Activated T-cell treated with anti-CD3 and anti-CD28 coated beads for 48 hours (primary cell): ENCODE results near the gene FKBP5.
"Not testable (repeated sequence)": the region's sequence is repeated elsewhere in the genome, so short reads cannot be mapped to it uniquely, and the experiment has no call there.

Experiments used
- DNase-seq: peaks from one replicate; pipeline ENCODE4 v3.0.0-alpha.2; 2020; ENCODE audit warnings: low read depth

The FKBP5 gene

GRCh38 chr6:35723587-35723986, 34.9 kb upstream of the FKBP5 start:
- no peak for DNase-seq

DNA sequence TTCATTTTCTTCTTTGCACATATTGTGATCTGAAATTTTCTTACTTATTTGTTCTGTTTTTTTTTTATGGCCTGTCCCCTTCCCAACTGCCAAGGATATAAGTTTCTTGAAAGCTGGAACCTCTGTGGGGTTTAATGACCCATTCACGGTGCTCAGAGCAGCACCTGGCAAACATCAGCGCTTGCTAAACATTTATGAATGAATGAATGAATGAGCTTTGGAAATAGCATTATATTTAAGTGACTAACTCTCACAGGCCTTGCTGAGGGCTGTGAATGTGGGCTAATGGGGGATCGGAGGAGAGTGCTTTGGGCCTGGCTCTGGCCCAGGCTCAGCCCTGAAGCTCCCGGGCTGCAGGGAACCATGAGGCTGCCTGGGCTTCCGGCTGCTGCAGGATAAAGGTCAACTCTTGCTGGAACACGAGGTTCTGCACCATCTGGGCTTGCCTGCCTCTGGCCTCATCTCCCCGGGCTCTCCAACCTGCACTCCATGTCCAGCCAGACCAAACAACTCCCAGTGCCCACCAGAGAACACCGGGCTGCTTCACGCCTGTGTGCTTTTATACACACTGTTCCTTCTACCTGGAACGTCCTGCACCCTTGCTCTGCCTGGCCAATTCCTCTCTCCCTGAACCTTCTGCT, 33.5 kb upstream of the FKBP5 start:
- no peak for DNase-seq

DNA sequence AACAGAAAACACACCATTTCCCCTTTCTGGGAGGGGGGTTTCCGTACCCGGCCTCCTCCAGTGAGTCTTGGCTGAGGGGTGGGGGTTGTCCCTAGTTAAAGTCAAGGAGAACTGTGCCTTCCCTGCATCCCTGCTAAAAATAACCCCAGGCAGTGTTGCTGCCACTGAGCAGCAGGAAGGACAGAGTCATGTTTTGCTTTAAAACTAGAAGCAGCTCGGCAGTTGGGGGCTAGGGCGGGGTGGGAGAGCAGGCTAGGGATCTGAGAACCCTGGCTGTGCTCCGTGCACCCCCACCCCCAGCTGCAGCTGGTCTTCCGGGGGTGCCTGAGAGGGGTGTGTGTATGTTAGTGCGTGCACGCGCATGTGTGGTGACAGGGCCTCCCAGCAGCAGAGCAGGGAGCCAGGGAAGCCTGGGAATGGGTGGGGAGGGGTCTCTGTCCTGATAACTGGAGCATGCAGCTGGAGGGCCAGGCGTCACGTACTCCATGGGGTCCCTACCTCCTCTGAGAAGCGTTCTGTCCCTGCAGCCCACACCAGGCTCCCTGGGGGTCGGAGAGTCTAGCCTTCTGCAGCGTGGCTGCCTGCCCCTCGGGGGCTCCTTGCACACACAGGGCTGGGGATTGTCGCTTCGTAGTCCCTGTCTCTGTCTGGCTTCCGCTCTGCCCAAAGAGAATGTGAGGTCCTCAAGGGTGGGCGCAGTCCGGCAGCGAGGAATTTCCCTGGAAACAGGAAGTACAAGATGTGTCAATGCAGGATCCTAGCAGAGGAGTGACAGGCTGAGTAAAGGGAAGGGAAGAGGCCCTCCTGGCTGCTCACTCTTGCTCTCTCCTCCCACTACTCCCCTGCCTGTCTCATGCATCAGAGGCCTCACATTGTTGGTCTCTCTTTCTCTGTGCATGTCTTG, 31.4 kb upstream of the FKBP5 start:
- DNase-seq, result no peak

DNA sequence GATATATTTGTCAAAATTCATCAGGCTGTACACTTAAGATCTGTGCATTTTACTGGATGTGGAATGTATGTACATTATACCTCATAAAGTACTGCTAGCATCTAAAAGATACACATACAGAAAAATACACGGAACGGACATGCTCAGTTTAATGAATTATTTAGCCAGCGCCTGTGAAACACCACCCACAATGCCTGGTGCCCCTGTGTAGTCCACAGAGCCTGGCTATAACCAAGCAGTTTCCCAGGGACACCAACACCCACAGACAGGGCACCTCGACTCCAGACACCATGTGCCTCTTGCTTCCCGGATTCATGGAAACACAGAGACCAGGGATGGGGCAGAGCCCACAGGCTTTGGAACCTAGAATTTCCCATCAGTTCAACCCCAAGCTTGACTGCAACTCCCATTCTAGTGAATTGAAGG, 30.7 kb upstream of the FKBP5 start:
- no peak for DNase-seq

GRCh38 chr6:35718911-35719381, 30.2 kb upstream of the FKBP5 start:
- DNase-seq, result peak; percentile 51

DNA sequence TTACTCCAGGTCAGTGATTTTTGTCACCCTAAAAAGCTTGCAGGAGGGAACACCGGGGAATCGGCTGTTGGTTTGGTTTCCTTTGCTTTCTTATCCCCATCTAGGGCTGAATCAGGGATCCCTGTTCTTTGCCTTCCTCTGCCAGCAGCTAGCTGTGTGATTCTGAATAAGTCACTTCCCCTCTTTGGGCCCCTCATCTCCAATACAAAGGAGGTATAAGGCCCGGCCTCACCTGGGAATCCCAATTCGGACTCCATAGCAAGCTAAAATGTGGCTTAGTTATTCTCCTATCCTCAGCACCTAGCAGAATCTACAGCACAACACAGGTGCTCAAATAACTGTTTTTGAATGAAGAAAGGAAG, 29.6 kb upstream of the FKBP5 start:
- DNase-seq, result no peak

GRCh38 chr6:35717449-35718374, 29.0 kb upstream of the FKBP5 start:
- DNase-seq, result no peak

GRCh38 chr6:35716798-35717197, 28.1 kb upstream of the FKBP5 start:
- DNase-seq, result no peak

GRCh38 chr6:35713006-35713767, 24.5 kb upstream of the FKBP5 start:
- DNase-seq, result no peak

GRCh38 chr6:35711731-35712130, 23.0 kb upstream of the FKBP5 start:
- DNase-seq, result no peak

GRCh38 chr6:35710241-35710847, 21.6 kb upstream of the FKBP5 start:
- no peak for DNase-seq

GRCh38 chr6:35708585-35708984, 19.9 kb upstream of the FKBP5 start:
- no peak for DNase-seq

GRCh38 chr6:35707714-35708407, 19.1 kb upstream of the FKBP5 start:
- no peak for DNase-seq

DNA sequence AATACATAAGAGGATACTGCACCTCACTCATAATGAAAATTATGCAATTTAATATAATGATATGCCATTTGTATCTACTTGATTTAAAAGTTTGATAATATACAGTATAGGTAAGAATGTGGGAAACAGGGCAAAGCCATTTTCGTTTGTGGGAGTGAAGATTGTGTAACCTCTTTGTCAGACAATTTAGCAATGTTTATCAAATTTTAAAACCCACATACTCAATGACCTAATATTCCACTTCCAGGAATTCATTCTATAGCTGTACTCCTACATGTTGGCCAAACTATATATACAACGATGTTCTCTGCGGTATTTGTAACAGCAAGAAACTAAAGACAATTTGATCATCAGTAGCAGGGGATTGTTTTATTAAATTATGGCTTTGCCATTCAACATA, 17.8 kb upstream of the FKBP5 start:
- no peak for DNase-seq

DNA sequence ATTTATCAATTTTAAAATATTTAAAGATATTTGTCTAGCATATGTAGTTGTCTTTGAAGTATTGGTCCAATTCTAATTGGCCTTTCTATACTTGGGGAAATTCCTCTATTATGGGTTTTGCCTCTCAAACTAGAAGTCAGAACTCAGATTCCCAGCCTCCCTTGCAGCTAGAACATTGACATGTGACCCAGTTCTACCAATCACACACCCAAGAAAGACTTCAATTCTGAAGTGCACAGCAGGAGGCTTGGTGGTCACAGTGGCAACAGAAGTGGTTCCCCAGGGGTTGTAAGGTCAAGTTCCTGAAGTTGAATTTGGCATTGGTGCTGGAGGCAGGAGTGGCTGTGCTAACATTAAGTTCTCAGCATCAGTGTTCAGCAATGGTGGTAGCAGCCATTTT, 14.8 kb upstream of the FKBP5 start:
- DNase-seq, result no peak

- DNase-seq, result no peak
Measured at GRCh38 chr6:35698858-35699257, 10.1 kb upstream of the FKBP5 start.

GRCh38 chr6:35698430-35698829, 9.7 kb upstream of the FKBP5 start:
- DNase-seq, result not testable (repeated sequence)

DNA sequence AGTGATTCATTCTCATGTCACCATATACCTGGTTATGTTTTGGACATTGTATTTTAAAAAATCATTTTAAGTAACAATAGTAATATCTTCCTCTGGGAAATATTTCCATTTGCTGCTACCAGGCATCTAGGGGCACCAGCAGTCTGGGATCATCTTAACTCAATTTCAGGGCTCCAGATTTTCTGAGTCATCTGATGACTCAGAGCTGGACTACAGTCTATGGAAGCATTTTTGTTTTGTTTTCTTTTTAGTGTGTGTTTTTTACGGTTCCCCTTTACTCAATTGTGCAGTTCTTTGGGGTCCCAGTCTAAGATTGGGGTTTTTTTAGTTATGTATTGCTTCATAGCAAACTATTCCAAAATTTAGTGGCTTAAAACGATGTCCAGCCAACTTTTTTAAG, 5.7 kb upstream of the FKBP5 start:
- DNase-seq, result no peak

DNA sequence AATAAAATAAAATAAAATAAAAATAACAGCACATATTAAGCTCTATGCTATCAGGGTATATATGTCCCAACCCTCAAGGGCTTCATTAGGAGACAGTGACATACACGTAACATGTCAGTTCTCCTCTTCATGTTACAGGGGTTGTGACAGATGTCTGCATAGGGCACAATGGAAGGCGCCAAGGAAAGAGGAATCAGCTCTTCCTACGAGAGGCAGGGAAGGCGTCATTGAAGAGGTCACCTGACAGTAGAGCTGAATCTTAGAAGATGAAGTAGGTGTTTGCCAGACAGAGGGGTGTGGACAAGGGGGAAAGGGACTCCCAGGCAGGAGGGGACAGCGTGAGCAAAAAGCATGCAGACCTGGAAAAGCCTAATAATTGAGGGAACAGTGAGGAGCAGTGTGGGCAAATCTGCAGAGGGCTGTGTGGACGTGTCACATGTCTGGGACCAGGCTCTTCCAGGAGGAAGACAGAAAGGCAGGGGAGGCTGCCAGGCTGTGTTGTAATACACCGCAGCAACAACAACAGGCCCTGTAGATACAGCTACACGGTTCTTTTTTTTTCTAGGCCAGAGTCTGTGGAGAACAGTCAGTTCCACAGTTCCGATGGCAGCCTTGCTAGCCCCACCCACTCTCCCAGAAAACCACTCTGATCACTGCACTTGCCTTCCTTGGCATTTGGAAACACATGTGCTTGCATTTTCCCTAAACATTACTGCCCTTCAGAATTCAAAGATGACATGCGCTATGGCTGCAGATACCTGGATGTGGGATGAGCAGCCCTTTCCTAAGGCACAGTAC, 2.5 kb upstream of the FKBP5 start:
- no peak for DNase-seq

- DNase-seq, result no peak
Measured at GRCh38 chr6:35690484-35690883, 1.8 kb upstream of the FKBP5 start.
